ENCODE data around the gene SEC16B.

SEC16B gene

GRCh38 chr1:177914603-177915002, 55.3 kb downstream of the SEC16B start:
- TF ChIP-seq CTCF (conservative IDR thresholded peaks at IDR 0.05; ENCODE audit: low read depth, low read length) = no peak
- no peak for DNase-seq (ENCODE audit: low read depth)
- H3K4me3 ChIP-seq (ENCODE audit: low read depth, low read length) = no peak overlapping the region

- H3K4me3 ChIP-seq (ENCODE audit: low read depth, low read length) = no peak overlapping the region
- peak; percentile 90 for TF ChIP-seq CTCF (conservative IDR thresholded peaks at IDR 0.05; ENCODE audit: low read depth, low read length)
- peak; percentile 71 for DNase-seq (ENCODE audit: low read depth)
These were observed 55.9 kb downstream of the SEC16B start for GRCh38 chr1:177913762-177914540.

GRCh38 chr1:177912991-177913390, 56.9 kb downstream of the SEC16B start:
- H3K4me3 ChIP-seq (ENCODE audit: low read depth, low read length) = no peak overlapping the region
- no peak for TF ChIP-seq CTCF (conservative IDR thresholded peaks at IDR 0.05; ENCODE audit: low read depth, low read length)
- DNase-seq (ENCODE audit: low read depth) = no peak

- no peak overlapping the region for H3K4me3 ChIP-seq (ENCODE audit: low read depth, low read length)
- DNase-seq (ENCODE audit: low read depth) = no peak
- TF ChIP-seq CTCF (conservative IDR thresholded peaks at IDR 0.05; ENCODE audit: low read depth, low read length) = no peak
These were observed 60.4 kb downstream of the SEC16B start for GRCh38 chr1:177909416-177909815.

- no peak for DNase-seq (ENCODE audit: low read depth)
- no peak for TF ChIP-seq CTCF (conservative IDR thresholded peaks at IDR 0.05; ENCODE audit: low read depth, low read length)
- H3K4me3 ChIP-seq (ENCODE audit: low read depth, low read length) = no peak overlapping the region
These were observed 62.9 kb downstream of the SEC16B start for GRCh38 chr1:177907000-177907399.

- no peak overlapping the region for H3K4me3 ChIP-seq (ENCODE audit: low read depth, low read length)
- no peak for TF ChIP-seq CTCF (conservative IDR thresholded peaks at IDR 0.05; ENCODE audit: low read depth, low read length)
- peak; percentile 56 for DNase-seq (ENCODE audit: low read depth)
These were observed 64.2 kb downstream of the SEC16B start for GRCh38 chr1:177905686-177906085.

GRCh38 chr1:177902266-177902665, 67.6 kb downstream of the SEC16B start:
- TF ChIP-seq CTCF (conservative IDR thresholded peaks at IDR 0.05; ENCODE audit: low read depth, low read length) = no peak
- DNase-seq (ENCODE audit: low read depth) = no peak
- H3K4me3 ChIP-seq (ENCODE audit: low read depth, low read length) = no peak overlapping the region
